GM21515 (cell line): ENCODE data around the gene ICAM2.
"Not testable (repeated sequence)": the region's sequence is repeated elsewhere in the genome, so short reads cannot be mapped to it uniquely, and the experiment has no call there.

Experiments
- ATAC-seq: cut with Tn5 transposase; IDR thresholded peaks from one replicate; pipeline ENCODE4 v1.9.1; 2021; ENCODE audit not compliant: unreplicated experiment

The ICAM2 gene

DNA sequence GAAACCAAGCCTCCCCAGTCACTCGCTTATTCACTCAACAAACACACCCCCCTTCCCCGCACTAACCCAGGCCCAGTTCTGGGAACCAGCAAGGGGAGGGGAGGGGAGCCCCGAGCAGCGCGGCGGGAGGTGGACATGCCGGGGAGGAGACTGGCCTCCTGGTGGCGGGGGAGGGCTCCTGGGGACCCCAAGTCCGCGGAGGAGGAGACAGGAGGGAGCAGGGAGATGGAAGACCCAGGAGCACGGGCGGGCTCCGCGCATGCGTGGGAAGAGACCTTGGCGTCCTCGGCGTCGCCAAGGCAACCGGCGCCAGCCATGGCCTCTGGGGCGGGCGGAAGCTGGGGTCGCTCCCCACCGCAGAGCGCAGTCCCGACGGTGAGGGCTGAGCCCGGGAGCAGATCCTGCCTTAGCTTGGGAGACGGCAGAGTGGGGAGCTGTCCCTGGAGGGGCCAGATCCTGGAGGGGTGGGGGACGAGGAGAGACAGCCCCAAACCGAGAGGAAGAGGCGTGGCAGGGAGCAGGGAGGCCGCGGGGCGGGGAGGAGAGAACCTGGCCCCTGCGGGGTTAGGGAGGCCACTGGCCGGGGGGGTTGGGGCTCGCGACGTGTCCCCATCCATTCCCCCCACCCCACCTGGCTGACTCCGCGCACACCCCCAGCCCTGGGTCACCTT lies 22.2 kb downstream of the ICAM2 start, which contains the start of gene PRR29:
TSS of gene PRR29 (plus strand) at position 302 of the 671 bp plus-strand sequence. CDS start at position 316, 14 bp downstream.
- no peak for ATAC-seq

DNA sequence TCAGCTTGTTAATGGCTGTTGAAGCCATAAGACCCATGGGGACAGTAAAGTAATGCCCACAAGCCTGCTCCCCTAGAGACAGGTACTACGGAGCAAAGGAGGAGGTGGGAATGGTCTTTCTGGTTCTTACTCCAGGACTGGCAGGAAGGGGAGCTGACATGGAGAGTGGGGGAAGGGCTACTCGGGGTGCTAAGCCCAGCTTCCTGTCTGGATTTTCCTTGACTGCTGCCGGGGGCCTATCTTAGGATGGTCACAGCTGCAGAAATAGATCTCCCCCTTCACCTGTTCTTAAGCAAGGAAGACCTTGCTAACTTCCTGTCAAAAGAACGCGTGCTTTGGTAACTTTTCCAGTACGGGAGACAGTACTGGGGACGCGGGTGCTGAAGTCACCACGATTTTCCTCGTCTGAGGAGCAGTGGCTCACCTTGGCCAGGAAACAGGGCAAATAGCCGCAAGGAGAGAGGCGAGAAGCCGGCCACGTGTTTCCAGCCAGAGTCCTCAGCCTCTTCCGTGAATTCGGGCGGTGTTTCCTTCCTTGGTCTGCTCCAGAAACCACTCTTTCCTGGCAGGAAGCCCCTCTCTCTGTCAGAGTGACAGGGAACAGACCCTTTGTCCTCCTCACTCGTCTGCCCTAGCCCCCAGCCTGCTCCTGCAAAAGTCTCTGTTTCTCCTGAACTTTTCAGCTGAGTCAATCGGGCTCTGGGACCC lies 22.9 kb downstream of the ICAM2 start:
- no peak for ATAC-seq

DNA sequence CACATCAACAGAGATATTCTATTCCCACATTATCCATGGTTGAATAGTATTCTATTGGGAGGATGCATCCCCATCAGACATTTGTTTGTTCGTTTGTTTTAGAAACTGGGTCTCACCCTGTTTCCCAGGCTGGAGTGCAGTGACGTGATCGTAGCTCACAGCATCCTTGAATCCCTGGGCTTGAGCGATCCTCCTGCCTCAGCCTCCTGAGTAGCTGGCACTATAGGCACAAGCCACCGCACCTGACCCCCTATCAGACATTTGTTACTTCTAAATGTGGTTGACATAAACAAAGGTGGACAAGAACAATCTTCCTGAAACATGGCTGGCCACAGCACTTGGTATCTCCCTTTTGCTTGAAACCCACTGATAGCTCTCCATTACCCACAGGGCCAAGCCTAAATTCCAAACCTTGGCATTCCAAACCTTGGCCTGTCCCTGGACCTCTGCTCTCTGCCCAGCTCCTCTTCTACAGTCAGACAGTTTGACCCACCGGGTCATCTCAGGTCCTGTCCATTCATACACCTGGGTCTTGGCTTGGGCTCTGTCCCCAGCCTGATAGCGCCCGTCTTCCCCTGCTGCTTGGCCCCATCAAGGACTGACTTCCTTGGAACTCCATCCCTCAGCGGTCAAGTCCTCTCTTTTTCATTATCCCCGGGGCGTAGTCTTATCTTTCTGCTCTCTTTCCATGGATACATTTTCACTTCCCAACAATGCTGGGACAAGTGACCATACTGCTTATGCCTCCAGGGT lies 23.8 kb downstream of the ICAM2 start:
- no peak for ATAC-seq

DNA sequence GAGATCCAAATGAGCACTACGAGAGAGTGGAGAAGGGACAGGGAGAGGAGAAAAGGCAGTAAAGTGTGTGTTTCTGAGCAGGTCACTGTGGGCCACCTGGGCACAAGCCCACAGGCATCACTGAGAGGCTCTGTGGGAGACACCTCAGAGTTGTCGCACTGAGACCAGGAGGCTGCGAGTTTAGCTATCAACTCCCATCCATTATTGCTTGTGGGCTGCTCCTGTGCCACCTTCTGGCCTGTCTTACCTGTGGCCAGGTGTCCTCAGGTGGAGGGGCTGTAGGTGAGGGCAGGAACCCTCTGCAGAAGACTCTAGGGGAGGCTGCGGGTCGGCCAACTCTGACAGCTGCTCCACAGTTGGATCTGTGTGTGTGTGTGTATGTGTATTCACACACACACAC lies 24.8 kb downstream of the ICAM2 start:
- no peak for ATAC-seq

GRCh38 chr17:63993368-63993985 lies 27.0 kb downstream of the ICAM2 start:
- ATAC-seq: no peak

- ATAC-seq: no peak
These were observed 28.8 kb downstream of the ICAM2 start for GRCh38 chr17:63991611-63992010.

DNA sequence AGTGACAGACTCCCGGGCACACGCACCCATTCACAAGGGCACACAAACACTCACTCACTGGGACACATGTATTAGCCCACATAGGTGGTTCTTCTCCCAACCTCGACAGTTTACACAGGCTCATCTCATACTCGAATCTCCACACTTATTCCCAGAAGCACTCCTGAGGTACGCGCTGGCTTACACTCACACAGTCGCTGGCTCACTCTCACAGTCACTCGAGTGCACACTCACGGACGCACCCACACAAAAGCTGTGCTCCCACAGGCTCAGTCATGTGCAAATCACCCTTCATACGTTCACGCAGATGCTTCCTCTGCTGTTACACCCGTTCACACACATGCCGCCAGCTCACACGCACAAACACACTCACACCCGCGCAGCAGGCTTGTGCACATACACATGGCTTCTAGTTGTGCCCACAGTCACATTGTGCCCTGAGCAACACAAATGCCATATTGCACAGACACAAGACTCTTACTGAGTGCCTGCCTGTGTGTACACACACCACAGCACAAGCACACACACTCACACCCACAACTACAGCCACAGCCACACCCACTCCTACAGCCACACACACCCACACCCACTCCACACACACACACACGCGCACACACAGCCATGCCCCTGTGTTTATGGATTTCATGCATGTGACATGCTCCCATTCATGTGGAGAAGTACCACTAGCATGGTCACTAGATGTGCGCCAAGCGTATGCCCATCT lies 30.6 kb downstream of the ICAM2 start:
- no peak for ATAC-seq

- no peak for ATAC-seq
These were observed 31.5 kb downstream of the ICAM2 start for GRCh38 chr17:63988741-63989621.

DNA sequence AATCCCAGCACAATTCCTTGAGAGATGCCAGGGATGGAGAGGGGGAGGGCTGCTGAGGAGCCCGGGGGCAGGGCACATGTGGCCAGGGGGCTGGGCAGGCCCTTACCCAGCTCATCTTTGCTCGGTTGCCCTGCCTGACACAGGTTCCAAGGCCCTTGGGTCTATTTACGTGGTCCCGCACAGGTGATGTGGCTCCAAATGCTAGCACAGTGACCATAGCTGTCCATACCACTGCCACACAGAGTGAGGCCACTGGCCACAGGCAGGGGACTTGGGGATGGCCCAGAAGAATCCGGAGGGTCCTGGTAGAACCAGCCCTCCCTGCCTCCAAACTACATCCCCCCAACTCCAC lies 32.3 kb downstream of the ICAM2 start:
- ATAC-seq: no peak

- no peak for ATAC-seq
These were observed 33.0 kb downstream of the ICAM2 start for GRCh38 chr17:63987221-63988126.

DNA sequence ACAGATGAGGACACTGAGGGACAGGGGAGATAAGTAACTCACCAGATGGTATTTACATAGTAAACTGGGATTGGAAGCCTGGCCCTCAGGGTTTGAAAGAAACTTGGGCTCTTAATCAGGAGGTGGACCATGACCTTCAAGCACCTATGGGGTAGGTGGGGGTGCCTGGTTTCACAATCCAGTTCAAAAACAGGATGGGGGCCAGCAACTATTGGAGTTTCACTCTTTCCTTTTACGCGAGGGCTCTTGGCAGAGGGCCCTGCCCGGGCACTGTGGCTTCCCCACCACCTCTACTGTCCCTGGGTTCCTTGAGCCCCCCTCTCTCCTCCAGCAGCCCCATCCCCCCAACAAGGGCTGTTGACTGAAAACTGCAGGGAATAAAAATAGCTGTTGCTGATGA lies 33.6 kb downstream of the ICAM2 start:
- ATAC-seq: no peak

GRCh38 chr17:63985387-63986140 lies 34.9 kb downstream of the ICAM2 start:
- no peak for ATAC-seq

GRCh38 chr17:63984651-63985386 lies 35.6 kb downstream of the ICAM2 start:
- no peak for ATAC-seq

GRCh38 chr17:63984236-63984635 lies 36.2 kb downstream of the ICAM2 start:
- ATAC-seq: no peak

- ATAC-seq: no peak
These were observed 37.1 kb downstream of the ICAM2 start for GRCh38 chr17:63983320-63983719.

- ATAC-seq: not testable (repeated sequence)
These were observed 37.8 kb downstream of the ICAM2 start for GRCh38 chr17:63982641-63983040.
